ENCODE data around the gene TMEM63A.
A peak's percentile ranks its signal among the peaks of the same experiment; 100 is the strongest.

DNA sequence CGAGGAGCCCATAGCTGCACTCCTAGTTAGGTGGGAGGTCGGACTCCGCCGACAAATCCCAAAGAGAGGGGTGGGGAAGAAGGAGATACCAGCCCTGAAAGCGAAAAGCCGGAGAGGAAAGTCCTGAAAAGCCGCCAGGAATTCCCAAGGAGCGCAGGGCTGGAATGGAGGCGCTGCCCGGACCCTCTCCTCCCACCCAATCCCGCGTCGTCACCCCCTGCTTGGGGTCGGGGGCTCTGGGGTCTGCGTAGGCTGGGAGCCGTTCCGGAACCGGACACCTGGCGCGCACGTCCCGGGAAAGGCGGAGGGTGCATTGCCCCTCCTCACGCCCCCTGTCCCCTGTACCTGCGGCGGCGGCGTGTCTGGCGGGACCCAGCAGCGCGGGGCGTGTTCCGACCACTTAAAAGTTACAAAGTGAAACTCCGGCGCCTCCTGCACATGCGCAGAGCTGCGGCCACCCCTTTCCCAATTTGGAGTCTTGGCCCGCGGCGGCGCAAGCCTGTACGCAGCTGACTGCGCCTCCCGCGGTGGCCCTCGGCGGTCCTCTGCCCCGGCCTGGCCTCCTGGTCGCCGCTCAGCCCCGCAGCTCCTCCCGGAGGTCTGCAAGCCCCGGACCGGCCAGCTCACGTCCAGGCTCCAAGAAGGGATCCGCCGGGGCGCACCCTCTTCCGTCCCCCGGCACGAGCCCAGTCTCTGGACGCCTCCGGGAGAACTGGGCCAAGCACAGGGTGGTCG lies at the start of gene TMEM63A:
- TF ChIP-seq, protein P1, sequence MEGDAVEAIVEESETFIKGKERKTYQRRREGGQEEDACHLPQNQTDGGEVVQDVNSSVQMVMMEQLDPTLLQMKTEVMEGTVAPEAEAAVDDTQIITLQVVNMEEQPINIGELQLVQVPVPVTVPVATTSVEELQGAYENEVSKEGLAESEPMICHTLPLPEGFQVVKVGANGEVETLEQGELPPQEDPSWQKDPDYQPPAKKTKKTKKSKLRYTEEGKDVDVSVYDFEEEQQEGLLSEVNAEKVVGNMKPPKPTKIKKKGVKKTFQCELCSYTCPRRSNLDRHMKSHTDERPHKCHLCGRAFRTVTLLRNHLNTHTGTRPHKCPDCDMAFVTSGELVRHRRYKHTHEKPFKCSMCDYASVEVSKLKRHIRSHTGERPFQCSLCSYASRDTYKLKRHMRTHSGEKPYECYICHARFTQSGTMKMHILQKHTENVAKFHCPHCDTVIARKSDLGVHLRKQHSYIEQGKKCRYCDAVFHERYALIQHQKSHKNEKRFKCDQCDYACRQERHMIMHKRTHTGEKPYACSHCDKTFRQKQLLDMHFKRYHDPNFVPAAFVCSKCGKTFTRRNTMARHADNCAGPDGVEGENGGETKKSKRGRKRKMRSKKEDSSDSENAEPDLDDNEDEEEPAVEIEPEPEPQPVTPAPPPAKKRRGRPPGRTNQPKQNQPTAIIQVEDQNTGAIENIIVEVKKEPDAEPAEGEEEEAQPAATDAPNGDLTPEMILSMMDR (IDR thresholded peaks at IDR 0.05; ENCODE audit: low read depth, low read length, poor library complexity, severe bottlenecking) = peak; percentile 32
- TF ChIP-seq EZH2phosphoT487 (IDR thresholded peaks at IDR 0.05; ENCODE audit: borderline replicate concordance, low read length) = 0 out of 2 replicates have a peak, but pooled peaks have one; percentile 25

Measured in DOHH2 (cell line).